Measurements from ENCODE around the gene OPHN1.
"Not testable (repeated sequence)": the region's sequence is repeated elsewhere in the genome, so short reads cannot be mapped to it uniquely, and the experiment has no call there.

The OPHN1 gene

GRCh38 chrX:68072041-68072440 is 361.3 kb downstream of the OPHN1 start:
- DNase-seq (ENCODE audit: extremely low spot score): no peak
- CTCF ChIA-PET: no interaction called here
- POLR2A ChIA-PET: no interaction called here
- no peak for TF ChIP-seq CTCF (IDR thresholded peaks at IDR 0.05; ENCODE audit: control extremely low read depth, extremely low read depth, low read depth, missing control alignments)

- CTCF ChIA-PET; POLR2A ChIA-PET; DNase-seq (ENCODE audit: extremely low spot score): not testable (repeated sequence)
Measured at GRCh38 chrX:68070119-68070518, 363.2 kb downstream of the OPHN1 start.

- DNase-seq (ENCODE audit: extremely low spot score): no peak
- ChIA-PET CTCF (no interaction called here), POLR2A (no interaction called here)
- no peak for TF ChIP-seq CTCF (IDR thresholded peaks at IDR 0.05; ENCODE audit: control extremely low read depth, extremely low read depth, low read depth, missing control alignments)
Measured at GRCh38 chrX:68061206-68061535, 372.1 kb downstream of the OPHN1 start.

GRCh38 chrX:68060506-68061205 is 372.6 kb downstream of the OPHN1 start:
- ChIA-PET POLR2A (no interaction called here), CTCF (no interaction called here)
- no peak for TF ChIP-seq CTCF (IDR thresholded peaks at IDR 0.05; ENCODE audit: control extremely low read depth, extremely low read depth, low read depth, missing control alignments)
- DNase-seq (ENCODE audit: extremely low spot score): no peak

- ChIA-PET POLR2A (no interaction called here), CTCF (no interaction called here)
- no peak for TF ChIP-seq CTCF (IDR thresholded peaks at IDR 0.05; ENCODE audit: control extremely low read depth, extremely low read depth, low read depth, missing control alignments)
- no peak for DNase-seq (ENCODE audit: extremely low spot score)
Measured at GRCh38 chrX:68059469-68059868, 373.8 kb downstream of the OPHN1 start.

GRCh38 chrX:68049466-68049865 is 383.8 kb downstream of the OPHN1 start:
- ChIA-PET POLR2A (no interaction called here), CTCF (no interaction called here)
- no peak for TF ChIP-seq CTCF (IDR thresholded peaks at IDR 0.05; ENCODE audit: control extremely low read depth, extremely low read depth, low read depth, missing control alignments)
- DNase-seq (ENCODE audit: extremely low spot score): no peak

- POLR2A ChIA-PET: no interaction called here
- TF ChIP-seq CTCF (IDR thresholded peaks at IDR 0.05; ENCODE audit: control extremely low read depth, extremely low read depth, low read depth, missing control alignments): no peak
- CTCF ChIA-PET: no interaction called here
- DNase-seq (ENCODE audit: extremely low spot score): no peak
Measured at GRCh38 chrX:68048774-68049173, 384.5 kb downstream of the OPHN1 start.

All from GM10248 (cell line).